MM.1S (cell line): ENCODE data around the gene ZNF366.

ENCODE experiments used
- DNase-seq: peaks from one replicate; pipeline ENCODE4 v3.0.0-alpha.2; 2015
- H2AFZ ChIP-seq: fragments of 300-600 bp; sonication (generic); 2 replicates; pipeline ENCODE4 v1.6.0; 2016; ENCODE audit warnings: antibody characterized with exemption, low read length
- H3F3A ChIP-seq: fragments of 300-600 bp; sonication (generic); 2 replicates; pipeline ENCODE4 v1.6.1; 2016; ENCODE audit warnings: mild to moderate bottlenecking, antibody characterized with exemption, low read length, moderate library complexity, mixed read lengths; ENCODE audit not compliant: insufficient read depth
- H3K27ac ChIP-seq: fragments of 300-600 bp; sonication (generic); 2 replicates; pipeline ENCODE4 v1.5.1; 2016; ENCODE audit warnings: mild to moderate bottlenecking, low read length
- H3K27me3 ChIP-seq: fragments of 300-600 bp; sonication (generic); replicated peaks from 2 replicates; pipeline ENCODE4 v1.6.0; 2016; ENCODE audit warnings: low read length; ENCODE audit not compliant: insufficient read depth
- H3K36me3 ChIP-seq: fragments of 300-600 bp; sonication (generic); replicated peaks from 2 replicates; pipeline ENCODE4 v1.6.1; 2016; ENCODE audit warnings: mild to moderate bottlenecking, low read length, mixed read lengths; ENCODE audit not compliant: insufficient read depth
- H3K4me1 ChIP-seq: fragments of 300-600 bp; sonication (generic); 2 replicates; pipeline ENCODE4 v1.6.1; 2016; ENCODE audit warnings: low read length, mixed read lengths
- H3K4me2 ChIP-seq: fragments of 300-600 bp; sonication (generic); 2 replicates; pipeline ENCODE4 v1.6.0; 2016; ENCODE audit warnings: low read depth, low read length
- H3K4me3 ChIP-seq: fragments of 300-600 bp; sonication (generic); 2 replicates; pipeline ENCODE4 v1.5.1; 2016; ENCODE audit warnings: low read length, mixed read lengths
- H3K79me2 ChIP-seq: fragments of 300-600 bp; sonication (generic); 2 replicates; pipeline ENCODE4 v1.6.1; 2016; ENCODE audit warnings: mixed run types, low read length, mixed read lengths
- H3K9ac ChIP-seq: fragments of 300-600 bp; sonication (generic); 2 replicates; pipeline ENCODE4 v1.6.1; 2016; ENCODE audit warnings: low read length, mixed read lengths
- H3K9me2 ChIP-seq: fragments of 300-600 bp; sonication (generic); replicated peaks from 2 replicates; pipeline ENCODE4 v1.6.1; 2016; ENCODE audit warnings: mild to moderate bottlenecking, low read length, mixed read lengths; ENCODE audit not compliant: insufficient read depth
- H3K9me3 ChIP-seq: fragments of 300-600 bp; sonication (generic); replicated peaks from 2 replicates; pipeline ENCODE4 v1.6.1; 2016; ENCODE audit warnings: mild to moderate bottlenecking, low read length, mixed read lengths; ENCODE audit not compliant: insufficient read depth
- H4K20me1 ChIP-seq: fragments of 300-600 bp; sonication (generic); 2 replicates; pipeline ENCODE4 v1.6.1; 2016; ENCODE audit warnings: mild to moderate bottlenecking, low read length, moderate library complexity, mixed read lengths; ENCODE audit not compliant: insufficient read depth
- CTCF ChIP-seq: fragments of 300-600 bp; sonication (generic); IDR thresholded peaks from 2 replicates; pipeline ENCODE4 v1.5.1; 2016; ENCODE audit warnings: antibody characterized with exemption, low read length, mixed read lengths
- EZH2 ChIP-seq: fragments of 300-600 bp; sonication (generic); optimal IDR thresholded peaks from 2 replicates; pipeline ENCODE3; 2017; ENCODE audit warnings: low read depth, mild to moderate bottlenecking, antibody characterized with exemption, low read length, mixed read lengths
- EZH2phosphoT487 ChIP-seq: fragments of 300-600 bp; sonication (generic); IDR thresholded peaks from 2 replicates; pipeline ENCODE4 v1.6.1; 2018; ENCODE audit warnings: antibody characterized with exemption, low read length

Gene ZNF366

GRCh38 chr5:72412283-72413055, 94.7 kb downstream of the ZNF366 start:
- H3K36me3 ChIP-seq = no peaks in the 10 kb centered on the region
- no peak overlapping the region for H3K4me3 ChIP-seq
- no peaks in the 10 kb centered on the region for H3K9me2 ChIP-seq
- TF ChIP-seq CTCF (no peak), EZH2phosphoT487 (no peak), EZH2 (no peak)
- no peaks in the 10 kb centered on the region for H3K27me3 ChIP-seq
- no peak overlapping the region for H3K9ac ChIP-seq
- H3K9me3 ChIP-seq = no peaks in the 10 kb centered on the region
- H4K20me1 ChIP-seq = no peaks in the 10 kb centered on the region
- no peak overlapping the region for H3K4me2 ChIP-seq
- H3F3A ChIP-seq = no peaks in the 10 kb centered on the region
- no peak overlapping the region for H3K27ac ChIP-seq
- no peaks in the 10 kb centered on the region for H3K79me2 ChIP-seq
- DNase-seq = no peak
- no peak overlapping the region for H2AFZ ChIP-seq
- peaks cover 4% of the 10 kb centered on the region; the same call in 1 of the 2 replicates for H3K4me1 ChIP-seq

- peaks cover 4% of the 10 kb centered on the region; the same call in 1 of the 2 replicates for H3K4me1 ChIP-seq
- H3K9ac ChIP-seq = no peak overlapping the region
- H3K27ac ChIP-seq = no peak overlapping the region
- no peak overlapping the region for H3K4me2 ChIP-seq
- H3K9me3 ChIP-seq = no peaks in the 10 kb centered on the region
- no peaks in the 10 kb centered on the region for H3K36me3 ChIP-seq
- no peak for TF ChIP-seq CTCF
- no peak for TF ChIP-seq EZH2phosphoT487
- no peak for TF ChIP-seq EZH2
- DNase-seq = no peak
- no peaks in the 10 kb centered on the region for H4K20me1 ChIP-seq
- H3K9me2 ChIP-seq = no peaks in the 10 kb centered on the region
- no peak overlapping the region for H3K4me3 ChIP-seq
- no peaks in the 10 kb centered on the region for H3K27me3 ChIP-seq
- H3K79me2 ChIP-seq = no peaks in the 10 kb centered on the region
- no peak overlapping the region for H2AFZ ChIP-seq
- no peaks in the 10 kb centered on the region for H3F3A ChIP-seq
Observed at GRCh38 chr5:72410688-72411295, 96.4 kb downstream of the ZNF366 start.

- Histone ChIP-seq H2AFZ (no peak overlapping the region), H3K27me3 (no peaks in the 10 kb centered on the region), H3K36me3 (no peaks in the 10 kb centered on the region), H3K27ac (peak overlapping the region; percentile 13; the same call in 1 of the 2 replicates), H3F3A (no peaks in the 10 kb centered on the region), H3K4me1 (peaks cover 4% of the 10 kb centered on the region; the same call in 1 of the 2 replicates), H3K9me2 (no peaks in the 10 kb centered on the region), H3K9ac (no peak overlapping the region), H3K4me2 (no peak overlapping the region), H3K9me3 (no peaks in the 10 kb centered on the region), H4K20me1 (no peaks in the 10 kb centered on the region), H3K79me2 (no peaks in the 10 kb centered on the region), H3K4me3 (no peak overlapping the region)
- no peak for DNase-seq
- TF ChIP-seq EZH2 (no peak), CTCF (no peak), EZH2phosphoT487 (no peak)
Observed at GRCh38 chr5:72408603-72409002, 98.6 kb downstream of the ZNF366 start.
